Measurements from ENCODE around the gene NDUFB4. TPM values are rescaled to one million over a fixed set of nuclear protein-coding genes. Genes with fewer than 3 reads are reported as not detected.

Gene NDUFB4
- 143 and 183 TPM in 2 replicates for total RNA-seq (2014; rRNA removed; shearing (Covaris generic); ENCODE audit: low replicate concordance)

DNA sequence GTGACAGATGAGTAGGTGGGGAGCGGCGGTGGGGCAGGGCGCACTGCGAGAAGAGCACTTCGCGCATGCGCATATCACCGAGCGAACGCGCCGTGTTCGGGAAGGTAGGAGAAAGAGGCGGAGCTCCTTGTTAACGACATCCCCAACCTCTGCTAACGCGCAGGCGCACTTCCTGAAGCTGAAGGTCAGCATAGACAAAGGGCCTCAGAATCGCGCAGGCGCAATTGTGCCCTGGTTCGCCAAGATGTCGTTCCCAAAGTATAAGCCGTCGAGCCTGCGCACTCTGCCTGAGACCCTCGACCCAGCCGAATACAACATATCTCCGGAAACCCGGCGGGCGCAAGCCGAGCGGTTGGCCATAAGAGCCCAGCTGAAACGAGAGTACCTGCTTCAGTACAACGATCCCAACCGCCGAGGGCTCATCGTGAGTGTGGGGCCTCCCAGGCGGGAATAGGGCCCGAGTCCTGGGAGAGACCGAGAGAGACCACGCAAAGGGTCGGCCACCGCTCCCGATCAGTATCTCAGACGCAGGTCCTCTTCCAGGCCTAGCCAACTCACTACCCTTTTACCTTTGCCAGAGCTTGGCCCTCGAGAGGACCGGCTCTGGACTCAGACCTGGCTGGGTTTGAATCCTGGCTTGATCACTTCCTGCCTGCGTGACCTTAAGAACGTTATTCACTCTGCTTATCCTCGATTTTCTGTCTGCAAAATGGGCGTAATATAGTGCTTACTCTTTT is at the start of gene NDUFB4:
NDUFB4 (plus strand) TSS at position 221 of the 737 bp plus-strand sequence; CDS start at position 245, 24 bp downstream.
- DNase-seq (ENCODE audit: low read depth), result peak; percentile 88
- in situ Hi-C loops (cut with HindIII; ENCODE audit: low pct_unique_long_range_greater_than_20kb, low sequenced_read_pairs), result no loop called here

DNA sequence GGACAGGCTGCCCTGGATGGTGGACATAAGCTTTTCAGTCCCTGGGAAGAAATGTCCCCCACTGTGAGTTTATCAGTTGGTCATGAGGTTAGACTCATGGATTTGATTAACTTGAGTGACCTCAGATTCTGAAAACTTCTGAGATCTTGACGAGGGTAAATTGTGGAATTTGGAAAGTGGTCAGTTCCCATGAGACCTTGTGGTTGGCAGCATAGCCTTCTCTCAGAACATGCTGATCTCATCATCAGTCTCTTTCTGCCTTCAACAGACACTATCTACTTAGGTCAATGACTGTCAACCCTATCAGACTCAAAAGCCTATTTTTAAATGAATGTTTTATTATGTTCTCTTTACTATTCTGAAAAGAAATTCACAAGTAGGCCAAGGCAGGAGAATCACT is 45.6 kb upstream of the NDUFB4 start:
- DNase-seq (ENCODE audit: low read depth), result no peak
- in situ Hi-C loops (cut with HindIII; ENCODE audit: low pct_unique_long_range_greater_than_20kb, low sequenced_read_pairs), result no loop called here

DNA sequence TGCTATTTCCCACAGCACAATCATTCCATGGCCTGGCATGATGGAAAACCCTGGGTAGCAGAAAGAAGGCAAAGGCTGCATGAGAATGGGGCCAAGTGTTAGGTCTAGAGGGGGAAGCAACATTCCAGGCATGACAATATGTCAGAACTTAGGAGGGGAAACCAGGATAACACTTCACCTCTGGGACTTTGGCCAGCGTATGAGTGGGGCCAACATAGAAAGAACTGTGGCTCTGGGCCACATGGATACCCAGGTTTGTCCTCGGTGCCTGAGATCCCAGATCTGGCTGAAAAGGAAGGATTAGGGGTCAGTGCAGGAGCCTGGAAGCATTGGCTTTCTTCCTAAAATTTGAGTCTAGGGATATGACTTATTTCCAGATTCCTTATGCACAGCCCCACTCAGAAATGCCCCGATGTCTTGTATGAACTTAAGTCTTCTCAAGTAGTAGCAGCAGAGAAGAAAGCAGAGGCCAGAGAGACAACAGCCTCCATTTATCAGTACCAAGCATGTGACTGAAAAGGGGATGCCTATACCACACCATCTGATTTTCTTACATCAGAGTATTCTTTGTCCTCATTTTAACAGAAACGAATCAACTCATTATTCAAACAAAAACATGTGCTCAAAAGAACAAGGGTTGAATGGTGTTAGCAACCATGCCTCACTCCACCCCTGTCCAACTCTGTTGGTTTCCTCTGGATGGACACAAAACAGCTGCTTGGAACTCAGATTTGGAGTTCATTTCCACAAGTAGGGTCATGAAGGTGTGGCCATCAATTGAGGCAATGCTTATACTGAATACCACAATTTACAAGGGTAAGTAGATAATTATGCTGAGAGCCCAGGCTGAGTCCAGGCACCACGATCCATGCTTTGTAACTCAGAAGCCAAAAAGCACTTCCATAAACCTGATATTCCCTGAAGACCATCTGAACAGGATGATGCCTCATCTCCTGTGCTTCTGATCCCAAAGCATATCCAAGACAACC is 43.7 kb upstream of the NDUFB4 start:
- DNase-seq (ENCODE audit: low read depth), result no peak
- in situ Hi-C loops (cut with HindIII; ENCODE audit: low pct_unique_long_range_greater_than_20kb, low sequenced_read_pairs), result no loop called here

DNA sequence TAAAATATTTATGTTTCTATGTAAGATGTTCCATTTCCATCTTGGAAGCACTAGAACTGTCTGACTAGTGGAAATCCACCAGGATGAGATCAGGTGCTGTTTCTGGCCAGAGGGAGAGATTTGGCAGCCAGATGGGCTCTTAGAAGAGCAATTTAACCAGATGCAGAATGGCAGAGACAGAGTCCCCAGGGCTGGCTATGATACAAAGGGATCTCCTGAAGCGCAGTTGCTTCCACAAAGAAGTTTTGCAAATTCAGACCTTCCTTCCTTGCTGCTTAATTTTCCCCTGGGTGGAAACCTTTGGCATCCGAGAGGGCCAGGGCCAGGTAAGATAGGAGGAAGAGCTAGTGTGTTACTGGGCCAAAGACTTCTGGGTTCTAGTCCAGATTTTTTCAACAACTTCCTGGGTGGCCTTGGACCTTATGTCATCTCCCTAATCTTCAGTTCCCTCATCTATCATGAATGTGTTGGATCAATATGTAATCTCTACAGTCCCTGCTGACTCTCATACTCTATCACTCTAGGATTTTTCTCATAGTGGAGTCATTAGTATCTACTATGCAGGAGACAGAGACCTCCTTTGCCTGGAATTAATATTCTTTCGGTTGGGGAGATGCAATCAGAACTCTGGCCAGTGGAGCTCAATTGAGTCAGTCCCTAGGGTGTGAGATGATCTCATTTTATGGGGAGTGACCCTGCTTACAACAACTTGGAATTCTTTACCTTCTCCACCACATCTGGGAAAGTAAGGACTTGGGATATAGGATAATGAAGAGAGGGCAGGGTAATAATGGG is 41.1 kb upstream of the NDUFB4 start:
- no peak for DNase-seq (ENCODE audit: low read depth)
- in situ Hi-C loops (cut with HindIII; ENCODE audit: low pct_unique_long_range_greater_than_20kb, low sequenced_read_pairs), result no loop called here

DNA sequence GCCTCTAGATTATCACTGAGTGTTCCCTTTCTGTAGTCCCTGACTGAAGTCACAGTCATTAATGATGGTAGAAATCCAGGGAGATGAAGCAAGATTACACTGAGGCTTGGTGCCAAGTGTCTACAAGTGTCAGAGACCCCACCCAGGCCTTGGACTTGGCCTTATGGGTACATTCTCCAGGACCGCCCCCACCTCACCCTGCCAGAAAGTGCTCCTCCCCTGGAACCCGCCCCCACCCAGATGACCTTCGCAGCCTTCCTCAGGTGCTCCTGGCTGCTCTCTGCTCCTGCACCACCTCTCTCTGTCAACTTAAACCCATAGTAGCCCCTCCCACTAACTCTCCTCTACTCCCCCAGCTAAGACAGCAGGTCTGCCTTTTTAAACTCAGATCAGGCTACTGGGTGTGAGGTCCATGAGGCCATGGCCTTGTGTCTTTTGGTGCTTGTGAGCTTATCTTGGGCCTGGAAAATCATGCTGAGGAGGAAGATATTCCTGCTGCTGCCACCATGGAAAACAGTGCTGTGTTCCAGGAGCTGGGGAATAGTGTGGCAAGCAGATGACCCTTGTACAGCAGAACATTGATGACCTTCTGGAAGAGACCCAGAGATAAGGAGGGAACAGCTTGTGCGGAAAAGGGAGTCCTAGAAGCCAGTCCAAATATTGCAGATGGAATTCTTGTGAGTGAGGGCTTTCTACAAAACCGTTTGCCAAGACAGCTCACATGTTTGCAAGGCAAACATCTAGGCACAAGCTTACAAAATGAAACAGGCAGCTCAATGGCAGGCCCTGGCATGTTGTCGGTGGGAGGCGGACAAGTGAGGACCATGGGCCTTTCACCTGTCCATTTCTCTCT is 40.3 kb upstream of the NDUFB4 start:
- in situ Hi-C loops (cut with HindIII; ENCODE audit: low pct_unique_long_range_greater_than_20kb, low sequenced_read_pairs), result no loop called here

DNA sequence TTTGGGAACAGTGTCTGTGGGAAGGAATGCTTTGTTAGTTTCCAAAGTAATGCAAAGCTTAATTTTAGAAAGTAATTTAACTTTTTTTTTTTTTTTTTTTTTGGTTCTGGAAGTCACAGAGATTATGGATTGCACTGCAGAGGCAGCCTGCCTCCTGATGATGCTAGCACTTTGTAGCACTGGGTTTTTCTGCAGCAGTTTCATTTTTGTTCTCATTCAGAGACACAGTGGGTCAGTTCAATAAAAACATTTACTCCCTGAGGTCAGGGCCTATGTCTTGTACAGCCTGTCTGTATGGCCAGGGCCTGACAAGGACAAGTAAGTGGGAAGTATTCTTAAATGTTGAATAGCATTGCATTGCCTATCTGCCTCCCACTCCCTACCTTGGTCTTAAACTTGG is 39.0 kb upstream of the NDUFB4 start:
- in situ Hi-C loops (cut with HindIII; ENCODE audit: low pct_unique_long_range_greater_than_20kb, low sequenced_read_pairs), result no loop called here
- no peak for DNase-seq (ENCODE audit: low read depth)

More for the DNA sequence above, 40.3 kb upstream of the NDUFB4 start:
- DNase-seq (ENCODE audit: low read depth), result no peak

DNA sequence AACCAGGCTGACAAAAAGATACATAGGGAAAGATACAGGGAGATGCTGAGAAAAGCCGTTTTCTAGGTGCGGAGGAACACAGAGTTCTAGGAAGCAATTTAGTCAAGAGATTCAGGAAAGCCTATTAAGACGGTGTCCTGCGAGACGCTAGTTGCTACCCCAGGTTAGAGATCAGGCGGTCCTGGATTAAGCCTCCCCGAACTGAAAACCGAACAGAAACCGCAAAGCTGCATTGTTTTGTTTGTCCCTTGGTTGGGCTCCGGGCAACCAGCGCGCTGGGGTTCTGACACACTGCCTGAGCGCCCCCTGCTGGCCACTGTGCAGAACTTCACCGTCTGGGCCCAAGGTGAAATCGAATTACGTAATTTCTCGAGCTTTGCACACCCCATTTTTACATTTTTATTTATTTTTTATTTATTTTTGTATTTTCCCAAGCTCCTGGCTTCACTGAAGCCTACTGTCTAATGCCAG is 37.3 kb upstream of the NDUFB4 start:
- in situ Hi-C loops (cut with HindIII; ENCODE audit: low pct_unique_long_range_greater_than_20kb, low sequenced_read_pairs), result no loop called here
- DNase-seq (ENCODE audit: low read depth), result peak; percentile 69

DNA sequence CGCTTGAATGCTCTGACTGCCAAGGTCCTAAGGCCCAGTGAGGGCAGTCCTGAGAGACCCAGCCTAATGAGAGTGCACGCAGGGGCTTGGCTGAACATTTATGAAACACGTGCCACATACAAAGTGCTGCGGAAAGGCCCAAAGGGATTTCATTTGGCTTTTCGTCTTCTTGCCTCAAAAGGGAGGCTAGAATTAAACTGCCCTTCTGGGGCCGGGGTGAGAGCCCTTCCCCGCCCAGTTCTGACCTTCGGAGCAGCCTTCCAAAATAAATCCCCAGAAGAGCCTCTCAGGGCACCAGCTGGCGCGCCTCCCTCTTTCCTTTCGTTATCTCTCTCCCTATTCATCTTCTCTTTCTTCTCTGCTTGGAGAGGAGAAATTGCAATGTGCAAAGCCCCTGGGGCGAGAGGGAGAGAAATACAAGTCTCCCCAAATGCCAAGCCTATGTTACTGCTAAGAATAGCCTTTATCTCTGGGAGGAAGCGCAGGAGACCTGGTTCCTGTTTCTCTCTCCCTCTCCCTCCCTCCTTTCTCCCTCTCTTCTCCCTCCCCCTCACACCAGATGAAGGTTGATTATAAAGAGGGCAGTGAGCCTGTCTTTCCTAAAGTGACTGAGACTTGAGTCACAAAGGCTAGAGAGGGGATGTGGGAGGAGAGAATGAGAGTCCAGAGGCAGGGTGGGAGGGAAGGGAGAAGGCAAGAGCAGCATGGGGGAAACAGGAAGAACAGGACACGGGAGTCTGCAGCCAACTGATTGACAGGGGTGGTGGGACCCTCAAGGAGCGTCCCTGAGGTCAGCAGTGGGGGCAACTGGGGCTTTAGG is 36.7 kb upstream of the NDUFB4 start:
- DNase-seq (ENCODE audit: low read depth), result peak; percentile 74
- in situ Hi-C loops (cut with HindIII; ENCODE audit: low pct_unique_long_range_greater_than_20kb, low sequenced_read_pairs), result no loop called here

DNA sequence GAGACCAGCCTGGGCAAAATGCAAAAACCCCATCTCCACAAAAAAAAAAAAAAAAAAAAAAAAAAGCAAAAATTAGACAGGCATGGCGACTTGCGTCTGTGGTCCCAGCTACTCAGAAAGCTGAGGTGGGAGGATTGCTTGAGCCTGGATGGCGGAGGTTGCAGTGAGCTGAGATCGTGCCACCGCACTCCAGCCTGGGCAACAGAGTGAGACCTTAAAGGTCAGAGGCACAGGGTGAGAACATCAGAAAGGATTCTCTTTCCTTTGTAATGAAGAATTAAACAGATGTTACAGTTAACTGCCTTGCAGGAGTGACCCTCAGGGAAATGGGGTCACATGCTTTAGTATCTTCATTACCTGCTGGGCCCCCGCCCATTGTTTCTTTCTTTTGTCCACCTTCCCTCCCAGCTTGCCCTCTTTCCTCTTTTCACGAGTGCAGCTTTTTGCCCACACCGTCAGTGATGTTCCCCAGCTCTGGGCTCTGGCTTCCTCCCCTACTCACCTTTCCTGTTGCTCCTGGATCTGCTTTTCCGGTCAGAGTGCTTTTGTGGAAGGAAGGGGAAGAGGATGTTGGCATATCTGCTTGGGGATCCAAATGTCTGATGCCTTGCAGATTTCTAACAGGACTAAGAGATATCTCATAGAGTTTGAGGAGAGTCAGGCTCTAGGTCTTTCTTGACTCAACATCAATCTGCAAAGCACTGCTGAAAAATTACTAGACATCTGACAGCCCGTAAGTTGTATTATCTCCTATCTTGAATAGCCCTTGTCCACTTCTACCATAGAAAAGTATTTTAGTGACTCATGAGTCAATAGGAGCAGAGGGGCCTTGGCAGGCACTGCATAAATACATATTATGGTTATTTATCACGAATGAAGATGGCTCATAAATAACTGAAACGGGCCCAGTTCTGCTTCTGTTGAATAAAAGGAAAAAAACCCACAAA is 35.6 kb upstream of the NDUFB4 start:
- in situ Hi-C loops (cut with HindIII; ENCODE audit: low pct_unique_long_range_greater_than_20kb, low sequenced_read_pairs), result no loop called here
- DNase-seq (ENCODE audit: low read depth), result no peak

DNA sequence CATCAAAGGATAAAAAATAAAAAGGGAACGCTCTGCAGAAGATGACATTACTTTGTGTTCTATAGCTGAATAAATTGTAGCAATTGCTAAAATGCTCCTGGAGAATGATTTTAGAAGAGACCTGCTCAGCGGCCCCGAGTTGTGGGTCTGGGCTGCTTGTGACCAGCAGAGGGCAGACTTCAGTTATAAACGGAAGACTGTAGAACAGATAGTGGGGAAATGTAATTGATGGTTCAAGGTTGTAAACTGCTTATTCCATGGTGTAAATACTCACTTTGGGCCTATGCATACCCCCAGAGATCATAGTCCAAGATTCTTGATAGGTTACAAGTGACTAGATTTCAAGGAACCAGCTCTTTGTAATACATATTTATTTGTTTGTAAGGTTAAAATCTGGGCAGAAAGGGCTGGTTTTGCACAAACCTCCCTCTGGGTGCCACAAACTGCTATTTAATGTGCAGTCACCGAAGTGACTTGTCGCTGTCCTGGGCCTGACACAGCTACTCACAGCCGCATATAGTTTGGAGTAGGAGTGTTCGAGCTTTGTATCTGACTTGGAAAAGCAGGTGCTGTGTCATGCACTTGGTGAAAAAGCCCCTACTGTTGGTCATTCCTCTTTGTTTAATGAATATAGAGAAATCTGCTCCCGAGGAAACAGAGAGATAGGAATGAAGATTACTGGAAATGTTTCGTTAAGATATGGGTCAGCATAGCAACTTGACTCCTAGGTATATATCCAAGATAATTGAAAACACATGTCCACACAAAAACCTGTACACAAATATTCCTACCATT is 34.7 kb upstream of the NDUFB4 start:
- in situ Hi-C loops (cut with HindIII; ENCODE audit: low pct_unique_long_range_greater_than_20kb, low sequenced_read_pairs), result no loop called here
- DNase-seq (ENCODE audit: low read depth), result peak; percentile 37

DNA sequence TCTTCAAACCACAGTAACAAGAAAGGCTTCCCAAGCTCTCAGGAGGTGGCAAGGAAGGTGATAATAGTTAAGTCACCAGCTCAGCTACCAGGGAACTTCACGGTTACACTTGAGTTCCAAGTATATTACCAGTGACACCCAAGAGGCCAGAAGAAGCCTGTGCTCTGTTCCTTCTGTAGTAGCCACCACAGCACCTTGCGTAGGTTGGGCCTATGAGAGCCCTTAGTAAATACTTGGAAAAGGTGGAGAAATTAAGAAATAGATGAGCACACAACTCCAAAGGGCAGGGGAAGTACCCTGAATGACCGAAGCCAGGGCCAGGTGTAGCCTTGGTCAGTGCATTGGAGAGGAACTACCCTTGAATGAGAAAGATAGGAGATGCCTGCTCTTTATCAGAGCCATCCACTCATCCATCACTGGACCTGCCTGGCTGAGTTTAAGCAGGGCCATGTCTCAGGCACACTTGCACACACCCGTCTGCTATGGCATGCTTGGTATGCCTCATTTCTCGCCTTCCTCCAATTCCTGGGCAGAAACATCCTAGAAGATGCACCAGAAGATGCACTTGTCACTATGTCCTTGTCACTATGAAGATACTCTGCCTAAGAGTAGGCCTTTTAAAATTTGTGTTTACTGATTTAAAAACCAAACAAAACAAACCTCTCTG is 32.6 kb upstream of the NDUFB4 start:
- in situ Hi-C loops (cut with HindIII; ENCODE audit: low pct_unique_long_range_greater_than_20kb, low sequenced_read_pairs), result no loop called here

DNA sequence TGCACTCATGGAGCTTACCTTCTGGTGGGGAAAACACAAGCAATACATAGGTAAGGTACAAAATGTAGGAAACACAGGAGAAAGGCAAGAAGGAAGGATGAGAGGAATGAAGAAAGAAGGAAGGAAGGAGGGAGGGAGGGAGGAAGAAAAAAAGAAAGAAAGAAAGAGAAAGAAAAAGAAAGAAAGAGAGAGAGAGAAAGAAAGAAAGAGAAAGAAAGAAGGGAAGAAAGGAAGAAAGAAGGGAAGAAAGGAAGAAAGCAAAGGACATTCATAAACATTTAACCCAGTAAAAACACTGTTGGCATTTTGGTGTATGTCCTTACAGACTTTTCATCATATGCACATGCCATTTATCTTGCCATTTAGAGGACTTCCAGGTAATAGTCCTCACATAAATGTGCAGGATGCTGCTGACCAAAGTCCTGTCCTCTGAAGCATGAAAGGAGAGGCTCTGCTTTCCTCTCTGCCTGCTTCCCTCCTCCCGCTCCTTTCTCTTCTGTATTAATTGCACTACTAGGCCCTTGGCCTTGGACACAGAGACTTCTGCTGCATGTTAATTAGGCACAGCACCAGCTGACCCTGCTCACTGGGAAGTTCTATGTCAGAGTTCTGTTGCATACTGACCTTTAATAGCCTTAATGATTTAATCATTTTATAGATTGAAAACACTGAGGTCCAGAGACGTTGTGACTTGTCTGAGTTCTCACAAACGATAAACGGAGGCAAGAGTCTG is 29.7 kb upstream of the NDUFB4 start:
- in situ Hi-C loops (cut with HindIII; ENCODE audit: low pct_unique_long_range_greater_than_20kb, low sequenced_read_pairs), result no loop called here
- DNase-seq (ENCODE audit: low read depth), result peak; percentile 53

More for the DNA sequence above, 32.6 kb upstream of the NDUFB4 start:
- DNase-seq (ENCODE audit: low read depth), result no peak

DNA sequence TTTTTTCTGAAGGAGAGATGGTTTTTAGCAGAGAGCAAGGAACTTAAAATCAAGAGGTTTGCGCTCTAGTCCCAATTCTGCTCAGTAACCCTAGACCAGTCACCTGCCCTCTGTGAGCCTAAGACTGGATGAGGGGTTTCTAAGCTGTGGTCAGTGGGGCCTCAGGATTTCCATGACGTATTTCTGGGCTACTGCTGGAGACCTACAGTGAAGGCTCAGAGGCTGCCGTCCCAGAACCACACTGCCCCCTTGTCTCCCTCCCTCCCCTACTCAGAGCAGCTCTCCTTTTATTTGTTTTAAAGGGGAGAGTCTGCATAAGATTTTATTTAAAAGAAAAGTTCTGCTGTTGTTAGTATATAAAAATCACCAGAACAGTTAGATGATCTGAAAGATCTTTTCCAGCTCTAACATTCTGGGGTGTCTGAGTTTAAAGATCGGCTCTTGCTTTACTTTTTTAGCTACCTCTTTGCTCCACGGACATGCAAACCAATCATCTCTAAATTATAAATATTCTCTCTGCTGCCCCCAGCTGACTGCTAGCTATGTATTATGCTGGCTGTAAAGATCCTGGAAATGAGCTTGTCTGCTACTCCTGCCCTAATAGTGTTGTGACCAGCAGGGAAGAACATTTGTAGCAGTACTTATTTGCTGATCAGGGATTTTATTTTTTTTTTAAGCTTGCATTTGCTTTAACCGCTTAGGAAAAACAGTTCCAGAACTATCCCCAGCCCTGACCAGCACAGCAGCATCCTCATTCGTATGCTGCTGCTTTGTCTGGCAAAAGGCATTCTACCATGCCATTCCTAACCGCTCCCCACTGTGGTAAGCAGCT is 28.6 kb upstream of the NDUFB4 start:
- DNase-seq (ENCODE audit: low read depth), result peak; percentile 30
- in situ Hi-C loops (cut with HindIII; ENCODE audit: low pct_unique_long_range_greater_than_20kb, low sequenced_read_pairs), result no loop called here

Data from Caki2 (cell line).